ENCODE results near the gene RAB31. TPM values are rescaled to one million over a fixed set of nuclear protein-coding genes. Genes with fewer than 3 reads are reported as not detected.

The RAB31 gene
- total RNA-seq, 1 experiment from 2014 or later, result 118 TPM

- in situ Hi-C loops (cut with HindIII; ENCODE audit: low pct_unique_long_range_greater_than_20kb, low sequenced_read_pairs), result no loop called here
- no TSS peak for BruUV-seq (replicated peaks)
- peaks cover 4% of the 10 kb centered on the region; the same call in 1 of the 2 replicates for H3K9me3 ChIP-seq (ENCODE audit: control insufficient read depth, insufficient read depth, low read depth, low read length)
- ATAC-seq (no peak), DNase-seq (ENCODE audit: low read depth, low spot score) (no peak)
- CTCF ChIA-PET, result no interaction called here
- H3K4me3 ChIP-seq (ENCODE audit: low read depth in 2 of 2, low read length in 2 of 2), result no peak overlapping the region
- no peak overlapping the region for H3K27ac ChIP-seq (ENCODE audit: low read length)
- intact Hi-C loops (cut with micrococcal nuclease; ENCODE audit: unreplicated experiment), result no loop called here
- no peaks in the 10 kb centered on the region for H3K4me1 ChIP-seq (ENCODE audit: control insufficient read depth, insufficient read depth, low read length)
- H3K27me3 ChIP-seq (ENCODE audit: control insufficient read depth, insufficient read depth, low read length), result no peaks in the 10 kb centered on the region
- TF ChIP-seq TCF7L2 (IDR thresholded peaks at IDR 0.05; ENCODE audit: low read depth, low read length) (no peak), POLR2AphosphoS5 (IDR thresholded peaks at IDR 0.05; ENCODE audit: low read depth, low read length) (no peak), REST (IDR thresholded peaks at IDR 0.05; ENCODE audit: insufficient read depth in 1 of 2, low read depth in 2 of 2, low read length in 1 of 2) (no peak), CTCF (IDR thresholded peaks at IDR 0.05) (no peak), SIN3A (IDR thresholded peaks at IDR 0.05; ENCODE audit: borderline replicate concordance, insufficient read depth, low read depth, low read length) (no peak)
- no peaks in the 10 kb centered on the region; the same call in 1 of the 2 replicates for H3K36me3 ChIP-seq (ENCODE audit: control insufficient read depth, insufficient read depth, low read length)
- POLR2A ChIA-PET, result no interaction called here
These were observed 154.6 kb downstream of the RAB31 start for GRCh38 chr18:9862686-9863085.

- Histone ChIP-seq H3K4me1 (ENCODE audit: control insufficient read depth, insufficient read depth, low read length) (0 out of 2 replicates have a peak, but pooled peaks cover under 1% of the 10 kb centered on the region), H3K27ac (ENCODE audit: low read length) (no peak overlapping the region), H3K9me3 (ENCODE audit: control insufficient read depth, insufficient read depth, low read depth, low read length) (peaks cover 4% of the 10 kb centered on the region; the same call in 1 of the 2 replicates), H3K27me3 (ENCODE audit: control insufficient read depth, insufficient read depth, low read length) (no peaks in the 10 kb centered on the region), H3K36me3 (ENCODE audit: control insufficient read depth, insufficient read depth, low read length) (no peaks in the 10 kb centered on the region; the same call in 1 of the 2 replicates), H3K4me3 (ENCODE audit: low read depth in 2 of 2, low read length in 2 of 2) (no peak overlapping the region)
- TF ChIP-seq CTCF (IDR thresholded peaks at IDR 0.05) (no peak), REST (IDR thresholded peaks at IDR 0.05; ENCODE audit: insufficient read depth in 1 of 2, low read depth in 2 of 2, low read length in 1 of 2) (no peak), SIN3A (IDR thresholded peaks at IDR 0.05; ENCODE audit: borderline replicate concordance, insufficient read depth, low read depth, low read length) (no peak), TCF7L2 (IDR thresholded peaks at IDR 0.05; ENCODE audit: low read depth, low read length) (no peak), POLR2AphosphoS5 (IDR thresholded peaks at IDR 0.05; ENCODE audit: low read depth, low read length) (0 out of 2 replicates have a peak, but pooled peaks have one; percentile 42)
- POLR2A ChIA-PET, result no interaction called here
- CTCF ChIA-PET, result no interaction called here
- BruUV-seq (replicated peaks), result no TSS peak
- intact Hi-C loops (cut with micrococcal nuclease; ENCODE audit: unreplicated experiment), result no loop called here
- in situ Hi-C loops (cut with HindIII; ENCODE audit: low pct_unique_long_range_greater_than_20kb, low sequenced_read_pairs), result no loop called here
- DNase-seq (ENCODE audit: low read depth, low spot score) (no peak), ATAC-seq (no peak)
These were observed 155.2 kb downstream of the RAB31 start for GRCh38 chr18:9863282-9863681.
